Ramos (cell line): ENCODE results near the gene PHYHD1.
"Not testable (repeated sequence)": the region's sequence is repeated elsewhere in the genome, so short reads cannot be mapped to it uniquely, and the experiment has no call there.

Source experiments
- in situ Hi-C: fragments of 300-500 bp; cut with MboI; formaldehyde crosslinking; loops from one replicate; pipeline ENCODE4 v1.14.3; 2022; ENCODE audit warnings: low sequenced_read_pairs; ENCODE audit not compliant: unreplicated experiment

The PHYHD1 gene

DNA sequence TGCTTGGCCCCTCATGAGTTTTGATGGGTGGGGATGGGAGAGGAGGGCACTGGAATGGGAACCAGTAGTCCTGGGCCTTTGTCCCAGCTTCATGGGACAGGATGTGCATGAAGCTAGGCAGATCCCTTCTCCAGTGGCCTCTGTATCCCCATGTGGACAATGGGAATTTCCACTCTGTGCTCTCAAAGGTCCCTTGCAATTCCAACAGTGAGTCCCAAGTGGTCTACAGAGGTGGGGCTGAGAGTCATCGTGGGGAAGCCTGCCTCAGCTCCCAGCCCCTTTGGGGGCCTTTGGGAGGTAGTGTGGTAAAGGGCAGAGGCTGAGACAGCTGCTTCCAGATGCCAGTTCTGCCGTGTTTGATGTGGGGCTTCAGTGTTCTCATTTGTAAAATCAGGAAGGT lies 1.9 kb upstream of the PHYHD1 start:
- in situ Hi-C loops: no loop called here

- in situ Hi-C loops: no loop called here
Measured at GRCh38 chr9:128919402-128920089, 1.2 kb upstream of the PHYHD1 start.

DNA sequence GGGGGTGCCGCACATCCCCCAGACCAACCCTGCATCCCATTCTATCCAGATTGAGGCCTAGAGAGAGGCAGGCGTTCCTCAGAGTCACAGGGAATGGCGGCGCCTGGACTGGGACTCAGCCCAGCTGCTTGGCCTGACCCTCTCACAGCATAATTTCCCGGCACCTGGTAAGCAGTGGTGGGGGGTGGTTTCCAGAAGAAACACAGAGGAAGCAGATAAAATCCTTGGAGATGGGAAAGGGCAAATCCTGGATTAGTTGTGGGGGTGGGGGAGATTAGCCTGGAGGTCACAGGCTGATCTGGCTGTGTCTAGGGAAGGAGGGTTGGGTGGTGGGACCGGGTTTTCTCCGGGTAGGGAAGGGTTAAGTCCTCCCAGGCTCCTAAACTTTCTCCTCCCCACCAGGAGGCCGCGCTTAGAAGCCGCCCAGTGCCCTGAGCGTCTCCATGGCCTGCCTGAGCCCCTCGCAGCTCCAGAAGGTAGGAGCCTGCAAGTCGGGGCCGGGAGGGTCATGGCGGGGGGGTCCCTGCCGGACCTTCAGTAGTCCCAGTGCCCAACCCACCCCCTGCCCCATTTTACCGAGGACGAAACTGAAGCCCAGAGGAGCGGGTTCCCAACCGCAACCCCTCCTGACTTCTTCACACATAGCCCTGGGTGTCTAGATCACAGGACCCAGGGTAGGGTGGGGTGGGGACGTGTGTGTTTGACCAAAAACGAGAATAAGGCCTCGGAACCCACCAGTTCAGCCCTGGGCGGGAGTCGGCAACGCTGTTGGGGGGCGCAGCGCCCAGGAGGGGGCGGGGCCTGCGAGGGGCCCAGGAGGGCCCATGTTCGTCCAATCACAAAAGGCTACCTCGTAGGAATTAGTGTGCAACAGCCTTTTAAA lies 1.3 kb downstream of the PHYHD1 start:
- in situ Hi-C loops: no loop called here

DNA sequence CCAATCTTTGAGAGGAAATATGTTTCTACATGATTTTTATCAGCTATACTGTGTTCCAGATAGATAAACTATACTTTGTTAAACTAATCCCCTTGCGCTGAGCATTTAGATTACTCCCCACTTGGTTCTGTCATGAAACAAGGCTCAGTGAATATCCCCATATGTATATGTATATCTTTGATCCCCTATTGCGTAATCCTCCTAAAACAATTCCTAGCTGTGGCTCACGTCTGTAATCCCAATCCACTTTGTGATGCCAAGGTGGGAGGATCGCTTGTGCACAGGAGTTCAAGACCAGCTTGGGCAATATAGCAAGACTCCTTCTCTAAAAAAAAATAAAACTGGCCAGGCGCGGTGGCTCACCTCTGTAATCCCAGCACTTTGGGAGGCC lies 2.7 kb downstream of the PHYHD1 start:
- in situ Hi-C loops: no loop called here

- in situ Hi-C loops: loop anchor here (5.0 kb wide), 1 partner anchor 66 kb away; no protein-coding TSS in a partner anchor
Measured at GRCh38 chr9:128927731-128928411, 7.1 kb downstream of the PHYHD1 start.

DNA sequence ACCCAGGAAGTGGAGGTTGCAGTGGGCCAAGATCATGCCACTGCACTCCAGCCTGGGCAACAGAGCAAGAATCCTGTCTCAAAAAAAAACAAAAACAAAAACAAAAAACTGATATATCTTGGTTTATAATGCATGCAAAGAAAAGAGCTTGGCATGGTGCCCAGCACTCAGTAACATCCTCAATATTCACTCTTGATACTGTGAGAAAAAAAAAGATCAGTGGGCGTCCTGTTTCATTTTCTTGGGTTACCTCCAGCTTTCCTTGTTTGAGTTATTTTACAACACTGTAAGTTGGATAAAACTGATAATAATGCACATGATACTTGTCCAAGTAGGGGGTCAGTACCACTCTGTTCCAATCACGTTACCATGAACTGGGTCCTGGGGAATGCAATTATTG lies 7.8 kb downstream of the PHYHD1 start:
- in situ Hi-C loops: loop anchor here (5.0 kb wide), 1 partner anchor 66 kb away; no protein-coding TSS in a partner anchor

DNA sequence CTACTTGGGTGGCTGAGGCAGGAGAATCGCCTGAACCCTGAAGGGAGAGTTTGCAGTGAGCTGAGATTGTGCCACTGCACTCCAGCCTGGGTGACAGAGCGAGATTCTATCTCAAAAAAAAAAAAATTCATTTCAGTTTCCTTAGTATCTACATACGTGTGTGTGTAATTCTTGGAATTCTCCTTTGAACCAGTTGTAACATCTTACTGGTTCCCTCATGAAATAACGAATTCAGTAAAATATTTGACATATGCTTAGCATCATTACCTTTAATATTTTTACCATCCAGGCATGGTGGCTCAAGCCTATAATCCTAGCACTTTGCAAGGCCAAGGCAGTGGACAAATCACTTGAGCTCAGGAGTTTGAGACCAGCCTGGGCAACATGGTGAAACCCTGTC lies 8.8 kb downstream of the PHYHD1 start:
- in situ Hi-C loops: loop anchor here (5.0 kb wide), 1 partner anchor 67 kb away; no protein-coding TSS in a partner anchor

GRCh38 chr9:128933731-128934130 lies 12.9 kb downstream of the PHYHD1 start:
- in situ Hi-C loops: no loop called here

DNA sequence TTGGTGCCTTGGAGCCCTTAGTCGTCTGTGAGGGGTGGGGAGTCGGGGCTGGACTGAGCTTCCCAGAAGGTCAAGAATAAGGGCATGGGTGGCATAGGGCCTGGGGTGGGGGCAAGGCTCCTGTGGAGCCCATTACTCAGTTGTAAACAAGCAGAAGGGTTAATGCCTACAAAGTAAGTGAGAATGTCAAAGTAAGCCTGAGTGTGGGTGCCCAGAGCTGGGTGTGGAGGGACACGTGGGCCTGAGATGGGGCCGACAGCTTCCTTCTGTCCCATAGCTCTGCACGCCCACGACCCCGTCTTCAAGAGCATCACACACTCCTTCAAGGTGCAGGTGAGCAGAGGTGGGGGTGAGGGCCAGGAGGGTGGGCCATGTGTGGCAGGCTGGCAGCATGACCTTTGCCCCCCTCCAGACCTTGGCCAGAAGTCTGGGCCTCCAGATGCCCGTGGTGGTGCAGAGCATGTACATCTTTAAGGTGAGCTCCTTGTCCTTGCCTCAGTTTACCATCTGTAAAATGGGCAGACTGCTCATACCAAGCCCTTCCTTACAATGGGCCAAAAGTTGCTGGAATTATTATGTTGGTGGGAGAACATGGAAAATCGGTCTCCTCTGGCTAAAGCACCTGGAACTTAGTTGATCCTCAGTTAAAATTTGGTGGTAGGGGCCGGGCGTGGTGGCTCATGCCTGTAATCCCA lies 15.5 kb downstream of the PHYHD1 start:
- in situ Hi-C loops: no loop called here

DNA sequence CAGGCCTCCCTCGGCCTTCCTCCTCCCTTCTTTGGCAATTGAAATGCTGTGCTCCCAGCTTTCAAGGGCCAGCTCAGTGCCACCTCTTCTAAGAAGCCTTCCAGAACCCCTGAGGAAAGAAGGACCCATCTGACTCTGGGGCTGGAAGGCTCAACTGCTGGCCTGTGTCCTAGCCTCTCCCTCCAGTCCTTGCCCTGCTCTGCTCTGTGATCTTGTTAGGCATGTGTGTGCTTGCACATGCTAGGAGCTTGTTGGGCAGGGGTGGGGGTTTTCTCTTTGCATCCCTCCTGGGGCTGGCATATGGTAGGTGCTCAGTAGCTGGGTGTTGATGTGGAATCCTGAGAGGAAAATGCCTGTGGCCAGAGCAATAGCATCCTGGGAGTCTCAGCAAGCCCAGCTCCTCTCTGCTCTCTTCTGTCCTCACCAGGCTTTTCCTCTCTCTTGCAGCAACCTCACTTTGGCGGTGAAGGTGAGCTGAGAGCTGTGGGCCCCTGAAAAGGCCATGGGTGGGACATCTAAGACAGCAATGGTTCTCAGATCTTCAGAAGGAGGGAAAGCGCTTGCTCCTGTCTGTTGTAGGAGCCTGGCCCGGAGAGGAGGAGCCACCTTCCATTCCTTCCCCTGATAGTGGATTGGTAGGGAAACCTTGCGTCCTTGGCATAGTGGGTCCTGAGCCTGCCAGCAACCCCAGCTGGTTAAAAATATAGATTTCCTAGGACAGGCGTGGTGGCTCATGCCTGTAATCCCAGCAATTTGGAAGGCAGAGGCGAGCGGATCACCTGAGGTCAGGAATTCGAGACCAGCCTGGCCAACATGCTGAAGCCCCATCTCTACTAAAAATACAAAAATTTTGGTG lies 16.8 kb downstream of the PHYHD1 start:
- in situ Hi-C loops: no loop called here

GRCh38 chr9:128940271-128940921 lies 19.6 kb downstream of the PHYHD1 start:
- in situ Hi-C loops: no loop called here

GRCh38 chr9:128940946-128941755 lies 20.4 kb downstream of the PHYHD1 start:
- in situ Hi-C loops: no loop called here

DNA sequence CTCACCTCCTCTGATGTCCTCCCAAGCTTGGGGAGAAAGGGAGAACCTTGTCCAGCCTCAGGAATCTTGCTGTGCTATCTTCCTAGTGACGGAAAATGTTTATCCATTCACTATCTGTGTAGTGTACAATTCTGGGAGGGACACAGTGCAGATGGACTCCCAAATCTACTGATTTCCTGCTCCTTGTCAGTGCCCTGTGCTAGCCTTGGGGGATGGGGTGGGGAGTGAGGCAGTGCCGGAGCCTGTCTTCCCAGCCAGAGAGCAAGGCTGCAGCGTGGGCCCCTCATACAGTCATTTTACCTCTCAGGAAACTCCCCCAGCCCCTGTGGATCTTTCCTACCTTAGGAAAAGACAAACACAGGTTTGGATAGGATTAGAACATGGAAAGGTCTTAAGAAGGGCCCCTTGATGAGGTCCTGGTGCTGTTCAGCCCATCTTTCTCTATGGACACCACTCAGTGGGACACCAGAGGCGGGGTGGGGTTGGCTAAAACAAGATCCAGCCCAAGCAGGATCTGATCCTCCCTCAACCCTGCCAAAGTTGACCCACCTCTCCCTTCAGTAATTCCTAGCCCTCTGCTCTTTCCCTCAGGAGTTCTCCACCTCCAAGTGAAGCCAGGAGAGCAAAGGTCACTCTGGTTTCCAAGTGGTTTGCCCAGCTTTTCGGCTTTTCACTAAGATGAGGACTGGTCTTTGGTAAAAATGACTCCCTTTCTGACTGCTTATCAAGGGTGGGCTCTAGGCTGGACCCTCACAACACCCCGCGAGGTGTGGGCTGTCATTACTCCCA lies 23.2 kb downstream of the PHYHD1 start:
- in situ Hi-C loops: no loop called here

DNA sequence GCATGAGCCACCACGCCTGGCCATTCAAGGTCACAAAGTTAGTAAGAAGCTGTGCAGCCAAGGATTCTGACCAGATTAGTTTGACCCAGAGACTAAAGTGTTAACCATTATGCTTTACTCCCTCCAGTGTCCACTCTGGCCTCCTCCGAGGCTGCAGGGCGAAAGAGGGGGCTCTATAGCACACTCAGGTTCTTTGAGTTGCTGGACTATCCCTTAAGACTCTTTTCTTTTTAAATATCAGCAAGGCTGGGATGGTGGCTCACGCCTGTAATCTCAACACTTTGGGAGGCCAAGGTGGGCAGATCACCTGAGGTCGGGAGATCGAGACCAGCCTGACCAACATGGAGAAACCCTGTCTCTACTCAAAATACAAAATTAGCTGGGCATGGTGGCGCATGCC lies 24.2 kb downstream of the PHYHD1 start:
- in situ Hi-C loops: not testable (repeated sequence)

- in situ Hi-C loops: no loop called here
Measured at GRCh38 chr9:128945798-128946501, 25.2 kb downstream of the PHYHD1 start.

GRCh38 chr9:128946571-128947276 lies 25.9 kb downstream of the PHYHD1 start:
- in situ Hi-C loops: no loop called here
